NCI-H226 (cell line): ENCODE results near the gene MPPE1.
A peak's percentile ranks its signal among the peaks of the same experiment; 100 is the strongest.
"Not testable (repeated sequence)": the region's sequence is repeated elsewhere in the genome, so short reads cannot be mapped to it uniquely, and the experiment has no call there.

ENCODE experiments used
- DNase-seq: peaks from one replicate; pipeline ENCODE4 v3.0.0-alpha.2; 2015

Gene MPPE1

GRCh38 chr18:11908182-11909060 lies at the start of gene MPPE1:
TSS of gene MPPE1 (minus strand) at chr18:11908317. CDS start at chr18:11897264, 11,053 bp downstream.
- peak; percentile 72 for DNase-seq

- no peak for DNase-seq
Observed at GRCh38 chr18:11957636-11958035, 49.5 kb upstream of the MPPE1 start.

- DNase-seq: no peak
Observed at GRCh38 chr18:11956371-11957308, 48.5 kb upstream of the MPPE1 start.

GRCh38 chr18:11955239-11956029 lies 47.3 kb upstream of the MPPE1 start:
- no peak for DNase-seq

GRCh38 chr18:11953113-11953512 lies 45.0 kb upstream of the MPPE1 start:
- no peak for DNase-seq

- no peak for DNase-seq
Observed at GRCh38 chr18:11951390-11951851, 43.3 kb upstream of the MPPE1 start.

GRCh38 chr18:11950824-11951223 lies 42.7 kb upstream of the MPPE1 start:
- no peak for DNase-seq

GRCh38 chr18:11948852-11949523 lies 40.9 kb upstream of the MPPE1 start:
- DNase-seq: no peak

- DNase-seq: peak; percentile 90
Observed at GRCh38 chr18:11947214-11948191, 39.4 kb upstream of the MPPE1 start.

GRCh38 chr18:11946756-11947155 lies 38.6 kb upstream of the MPPE1 start:
- peak; percentile 27 for DNase-seq

- DNase-seq: not testable (repeated sequence)
Observed at GRCh38 chr18:11945834-11946659, 37.9 kb upstream of the MPPE1 start.

GRCh38 chr18:11944786-11945185 lies 36.7 kb upstream of the MPPE1 start:
- DNase-seq: no peak

GRCh38 chr18:11944252-11944651 lies 36.1 kb upstream of the MPPE1 start:
- no peak for DNase-seq

- no peak for DNase-seq
Observed at GRCh38 chr18:11943551-11943950, 35.4 kb upstream of the MPPE1 start.

- DNase-seq: no peak
Observed at GRCh38 chr18:11940956-11941355, 32.8 kb upstream of the MPPE1 start.

- DNase-seq: peak; percentile 36
Observed at GRCh38 chr18:11937874-11938478, 29.9 kb upstream of the MPPE1 start.

- no peak for DNase-seq
Observed at GRCh38 chr18:11932393-11932792, 24.3 kb upstream of the MPPE1 start.

- DNase-seq: no peak
Observed at GRCh38 chr18:11927497-11927896, 19.4 kb upstream of the MPPE1 start.

GRCh38 chr18:11925800-11926481 lies 17.8 kb upstream of the MPPE1 start:
- DNase-seq: peak; percentile 45
